ENCODE results near the gene MGAT2. TPM values are rescaled to one million over a fixed set of nuclear protein-coding genes. Genes with fewer than 3 reads are reported as not detected.
A peak's percentile ranks its signal among the peaks of the same experiment; 100 is the strongest.

Gene MGAT2
- total and polyA plus RNA-seq, 4 donors: 10.5 to 44.0 (median 28.7) TPM

GRCh38 chr14:49641697-49642129, 21.1 kb downstream of the MGAT2 start (continued):
- TF ChIP-seq, protein P1, sequence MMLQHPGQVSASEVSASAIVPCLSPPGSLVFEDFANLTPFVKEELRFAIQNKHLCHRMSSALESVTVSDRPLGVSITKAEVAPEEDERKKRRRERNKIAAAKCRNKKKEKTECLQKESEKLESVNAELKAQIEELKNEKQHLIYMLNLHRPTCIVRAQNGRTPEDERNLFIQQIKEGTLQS (IDR thresholded peaks at IDR 0.05): peak; percentile 79
- peak; percentile 95 for TF ChIP-seq HNF4G (IDR thresholded peaks at IDR 0.05)

GRCh38 chr14:49642163-49642562, 21.6 kb downstream of the MGAT2 start:
- TF ChIP-seq YY1 (IDR thresholded peaks at IDR 0.05) (no peak), ZBTB33 (IDR thresholded peaks at IDR 0.05) (no peak), RAD21 (IDR thresholded peaks at IDR 0.05) (no peak), EGR1 (IDR thresholded peaks at IDR 0.05; ENCODE audit: low read depth in 2 of 2) (no peak), RXRA (IDR thresholded peaks at IDR 0.05) (no peak), FOXA1 (IDR thresholded peaks at IDR 0.05) (no peak), HNF4A (conservative IDR thresholded peaks at IDR 0.05) (no peak), FOXA2 (IDR thresholded peaks at IDR 0.05) (no peak), CTCF (IDR thresholded peaks at IDR 0.05; ENCODE audit: low read depth, low read length, missing input control) (no peak), TAF1 (conservative IDR thresholded peaks at IDR 0.05) (no peak), HNF4G (IDR thresholded peaks at IDR 0.05) (no peak), NR2F2 (IDR thresholded peaks at IDR 0.05) (no peak), SP1 (IDR thresholded peaks at IDR 0.05) (no peak), GABPA (IDR thresholded peaks at IDR 0.05 in 1 of 2, conservative IDR thresholded peaks at IDR 0.05 in 1 of 2) (no peak)
- TF ChIP-seq, protein P2, sequence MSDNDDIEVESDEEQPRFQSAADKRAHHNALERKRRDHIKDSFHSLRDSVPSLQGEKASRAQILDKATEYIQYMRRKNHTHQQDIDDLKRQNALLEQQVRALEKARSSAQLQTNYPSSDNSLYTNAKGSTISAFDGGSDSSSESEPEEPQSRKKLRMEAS (IDR thresholded peaks at IDR 0.05): no peak
- TF ChIP-seq, protein P1 (IDR thresholded peaks at IDR 0.05): no peak
- peak overlapping the region in 1 of 3 donors; percentile 15 for H3K4me3 ChIP-seq (ENCODE audit: low read depth in 1 of 3, low read length in 3 of 3)
- H3K9ac ChIP-seq (ENCODE audit: low read depth in 1 of 2, low read length in 2 of 2): peak overlapping the region in 1 of 2 donors; percentile 83
- DNase-seq (ENCODE audit: low spot score): no peak
- H3K4me1 ChIP-seq (ENCODE audit: control insufficient read depth in 4 of 4, insufficient read depth in 4 of 4, low read length in 3 of 4): peaks cover 2 to 33% (median 27%) of the 10 kb centered on the region in 4 donors
- H3K9me3 ChIP-seq (ENCODE audit: control insufficient read depth in 4 of 4, low read length in 3 of 4): no peaks in the 10 kb centered on the region
- no peaks in the 10 kb centered on the region for H3K27me3 ChIP-seq (ENCODE audit: control insufficient read depth in 4 of 4, insufficient read depth in 4 of 4, low read length in 3 of 4)
- peak overlapping the region; percentile 75 to 83 for H3K27ac ChIP-seq (ENCODE audit: low read depth in 1 of 2, low read length in 2 of 2)
- H3K36me3 ChIP-seq (ENCODE audit: control insufficient read depth in 4 of 4, insufficient read depth in 3 of 4, low read depth in 1 of 4, low read length in 3 of 4): peaks cover 0 to 3% (median 0%) of the 10 kb centered on the region in 4 donors

DNA sequence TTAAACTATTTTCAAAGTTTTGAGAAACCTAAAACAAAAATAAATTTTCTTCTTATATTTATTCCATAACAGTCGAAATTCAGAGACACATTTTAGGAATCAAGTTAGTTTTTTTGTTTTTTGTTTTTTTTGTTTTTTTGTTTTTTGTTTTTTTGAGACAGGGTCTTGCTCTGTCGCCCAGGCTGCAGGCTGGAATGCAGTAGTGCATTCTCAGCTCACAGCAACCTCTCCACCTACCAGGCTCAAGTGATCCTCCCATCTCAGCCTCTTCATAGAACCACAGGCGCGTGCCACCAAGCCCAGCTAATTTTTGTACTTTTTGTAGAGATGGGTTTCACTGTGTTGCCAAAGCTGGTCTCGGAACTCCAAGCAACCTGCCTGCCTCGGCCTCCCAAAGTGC, 32.9 kb downstream of the MGAT2 start:
- 98% methylated on average over 6 of the region's 6 CpGs for WGBS
- H3K36me3 ChIP-seq (ENCODE audit: control insufficient read depth in 4 of 4, insufficient read depth in 3 of 4, low read depth in 1 of 4, low read length in 3 of 4): peaks cover 0 to 2% (median 0%) of the 10 kb centered on the region in 4 donors
- H3K4me1 ChIP-seq (ENCODE audit: control insufficient read depth in 4 of 4, insufficient read depth in 4 of 4, low read length in 3 of 4): peaks cover 0 to 3% (median 0%) of the 10 kb centered on the region in 4 donors
- H3K27ac ChIP-seq (ENCODE audit: low read depth in 1 of 2, low read length in 2 of 2): no peak overlapping the region
- H3K27me3 ChIP-seq (ENCODE audit: control insufficient read depth in 4 of 4, insufficient read depth in 4 of 4, low read length in 3 of 4): no peaks in the 10 kb centered on the region
- no peaks in the 10 kb centered on the region for H3K9me3 ChIP-seq (ENCODE audit: control insufficient read depth in 4 of 4, low read length in 3 of 4)
- no peak for DNase-seq (ENCODE audit: low spot score)
- no peak overlapping the region for H3K9ac ChIP-seq (ENCODE audit: low read depth in 1 of 2, low read length in 2 of 2)
- H3K4me3 ChIP-seq (ENCODE audit: low read depth in 1 of 3, low read length in 3 of 3): no peak overlapping the region
- TF ChIP-seq RXRA (IDR thresholded peaks at IDR 0.05): no peak
- TF ChIP-seq, protein P1 (IDR thresholded peaks at IDR 0.05): no peak
- TF ChIP-seq CTCF (IDR thresholded peaks at IDR 0.05; ENCODE audit: low read depth, low read length, missing input control): no peak
- TF ChIP-seq FOXA2 (IDR thresholded peaks at IDR 0.05): no peak
- TF ChIP-seq EGR1 (IDR thresholded peaks at IDR 0.05; ENCODE audit: low read depth in 2 of 2): no peak
- TF ChIP-seq HNF4G (IDR thresholded peaks at IDR 0.05): no peak
- TF ChIP-seq TAF1 (conservative IDR thresholded peaks at IDR 0.05): no peak
- no peak for TF ChIP-seq JUND (IDR thresholded peaks at IDR 0.05)
- no peak for TF ChIP-seq NR2F2 (IDR thresholded peaks at IDR 0.05)
- TF ChIP-seq RAD21 (IDR thresholded peaks at IDR 0.05): no peak
- TF ChIP-seq, protein P2 (IDR thresholded peaks at IDR 0.05): no peak
- TF ChIP-seq FOXA1 (IDR thresholded peaks at IDR 0.05): no peak
- TF ChIP-seq GABPA (IDR thresholded peaks at IDR 0.05 in 1 of 2, conservative IDR thresholded peaks at IDR 0.05 in 1 of 2): no peak
- TF ChIP-seq SP1 (IDR thresholded peaks at IDR 0.05): no peak
- no peak for TF ChIP-seq YY1 (IDR thresholded peaks at IDR 0.05)
- no peak for TF ChIP-seq ZBTB33 (IDR thresholded peaks at IDR 0.05)

Measured in liver (tissue), 9 donors.